HG03439 (cell line): ENCODE data around the gene PIK3R2.

ENCODE experiments used
- ATAC-seq: cut with Tn5 transposase; IDR thresholded peaks from one replicate; pipeline ENCODE4 v1.9.1; 2021; ENCODE audit warnings: mild to moderate bottlenecking, moderate library complexity; ENCODE audit not compliant: unreplicated experiment

Gene PIK3R2

DNA sequence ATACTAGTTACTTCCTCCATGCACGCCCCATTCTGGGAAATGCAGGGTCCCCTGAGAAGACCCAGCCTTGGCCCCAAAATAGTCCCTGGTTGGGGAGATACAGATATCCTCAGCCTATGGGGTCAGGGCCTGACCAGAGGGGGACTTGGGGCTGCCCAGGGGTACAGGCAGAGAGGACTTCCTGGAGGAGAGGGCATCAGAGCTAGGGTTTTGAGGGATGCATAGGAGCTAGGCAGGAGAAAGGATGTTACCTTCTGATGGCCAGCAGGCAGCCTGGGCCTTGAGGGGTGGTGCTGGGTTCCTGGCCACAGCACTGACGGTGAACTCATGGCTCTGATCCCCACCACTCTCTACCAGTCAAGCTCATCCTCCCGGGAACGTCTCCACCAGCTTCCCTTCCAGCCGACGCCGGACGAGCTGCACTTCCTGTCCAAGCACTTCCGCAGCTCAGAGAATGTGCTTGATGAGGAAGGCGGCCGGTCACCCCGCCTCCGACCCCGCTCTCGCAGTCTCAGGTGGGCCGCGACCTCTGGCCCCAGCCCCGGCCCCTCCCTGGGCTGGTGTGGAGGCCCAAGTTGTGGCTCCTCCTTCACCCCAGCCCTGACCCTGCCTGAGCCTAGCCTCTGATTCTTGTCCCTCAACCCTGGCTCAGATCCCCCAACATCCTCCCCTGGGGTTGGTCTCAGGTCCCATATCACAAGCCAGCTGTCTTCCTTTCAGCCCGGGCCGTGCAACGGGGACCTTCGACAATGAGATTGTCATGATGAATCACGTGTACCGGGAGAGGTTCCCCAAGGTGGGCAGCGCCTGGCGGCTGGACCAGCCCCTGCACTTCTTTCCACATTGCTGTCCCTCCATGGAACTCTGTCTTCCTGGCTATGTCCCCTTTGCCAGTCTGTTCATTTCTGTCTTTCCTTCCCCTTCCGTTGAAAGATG, 29.8 kb upstream of the PIK3R2 start:
- no peak for ATAC-seq

DNA sequence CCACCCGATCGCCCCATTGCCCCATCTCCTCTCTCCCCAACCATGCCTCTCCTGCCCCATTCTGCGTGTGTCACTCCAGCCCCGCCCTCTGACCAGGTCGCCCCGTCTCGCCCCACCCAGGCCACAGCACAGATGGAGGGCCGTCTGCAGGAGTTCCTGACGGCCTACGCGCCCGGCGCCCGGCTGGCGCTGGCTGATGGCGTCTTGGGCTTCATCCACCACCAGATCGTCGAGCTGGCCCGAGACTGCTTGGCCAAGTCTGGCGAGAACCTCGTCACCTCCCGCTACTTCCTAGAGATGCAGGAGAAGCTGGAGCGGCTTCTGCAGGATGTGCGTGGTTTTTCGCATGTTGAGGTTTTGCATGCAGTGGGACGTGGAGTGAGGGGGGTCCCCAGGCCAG, 29.1 kb upstream of the PIK3R2 start:
- no peak for ATAC-seq

DNA sequence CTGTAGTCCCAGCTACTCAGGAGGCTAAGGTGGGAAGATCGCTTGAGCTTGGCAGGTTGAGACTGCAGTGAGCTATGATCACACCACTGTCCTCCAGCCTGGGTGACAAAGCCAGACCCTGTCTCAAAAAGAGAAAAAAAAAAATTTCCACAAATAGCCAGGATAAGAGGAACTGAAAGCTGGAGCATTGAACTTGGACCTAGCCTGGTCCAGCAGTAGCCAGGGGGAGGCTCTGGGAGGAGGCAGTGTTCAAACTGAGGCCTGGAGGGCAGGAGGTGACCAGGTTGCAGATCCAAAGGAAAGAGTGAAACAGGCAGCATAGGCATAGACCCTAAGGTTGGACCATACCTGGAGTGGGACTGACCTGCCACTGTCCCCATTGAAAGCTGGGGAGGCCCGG, 26.9 kb upstream of the PIK3R2 start:
- no peak for ATAC-seq

- no peak for ATAC-seq
Measured at GRCh38 chr19:18128044-18128443, 24.9 kb upstream of the PIK3R2 start.

- ATAC-seq = no peak
Measured at GRCh38 chr19:18128805-18129204, 24.2 kb upstream of the PIK3R2 start.

GRCh38 chr19:18130523-18131242, 22.3 kb upstream of the PIK3R2 start:
- ATAC-seq = no peak

DNA sequence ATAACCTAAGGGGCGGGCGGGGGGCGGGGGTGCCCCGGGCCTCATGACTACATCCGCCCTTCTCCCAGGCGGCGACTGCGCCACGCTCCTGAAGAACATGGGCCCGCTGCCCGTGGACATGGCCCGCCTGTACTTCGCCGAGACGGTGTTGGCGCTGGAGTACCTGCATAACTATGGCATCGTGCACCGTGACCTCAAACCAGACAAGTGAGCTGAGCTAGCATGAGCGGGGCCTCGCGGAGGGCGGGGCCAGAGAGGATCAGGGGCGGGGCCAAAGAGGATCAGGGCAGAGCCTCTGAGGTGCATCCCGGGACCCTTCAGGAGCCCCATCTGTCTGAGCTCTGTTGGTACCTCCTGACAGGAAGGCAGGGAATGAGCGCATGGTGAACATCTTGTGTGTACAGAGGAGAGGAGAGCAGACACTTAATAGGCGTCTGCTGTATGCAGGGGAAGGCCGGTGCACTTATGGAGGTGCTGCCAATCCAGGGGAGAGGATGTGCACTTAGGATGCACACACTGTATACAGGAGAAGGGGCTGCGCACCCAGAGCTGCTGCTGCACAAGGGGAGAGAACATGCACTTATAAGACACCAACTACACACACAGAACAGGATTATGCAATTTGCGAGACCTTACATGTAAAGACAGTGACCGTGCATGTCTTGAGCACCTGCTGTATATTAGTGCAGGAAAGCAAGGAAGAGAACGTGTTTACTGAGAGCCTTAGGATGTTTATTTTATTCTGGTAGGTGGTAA, 20.9 kb upstream of the PIK3R2 start:
- no peak for ATAC-seq

- ATAC-seq = no peak
Measured at GRCh38 chr19:18135712-18136584, 17.0 kb upstream of the PIK3R2 start.

DNA sequence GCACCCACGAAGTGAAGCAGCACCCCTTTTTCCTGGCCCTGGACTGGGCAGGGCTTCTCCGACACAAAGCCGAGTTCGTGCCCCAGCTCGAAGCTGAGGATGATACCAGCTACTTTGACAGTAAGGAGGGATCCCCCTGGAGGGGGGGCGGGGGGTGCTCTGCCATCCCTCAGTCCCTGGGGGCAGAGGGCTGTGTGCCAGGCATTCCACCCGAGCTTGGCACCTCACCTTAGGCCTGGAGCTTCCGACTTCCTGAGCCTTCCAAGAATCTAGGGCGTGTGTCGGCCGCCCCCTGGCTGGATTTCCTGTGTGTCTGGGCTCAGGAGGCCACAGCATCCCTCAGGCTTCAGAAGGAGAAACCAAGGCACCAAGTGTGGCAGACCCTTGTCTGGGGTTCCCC, 15.7 kb upstream of the PIK3R2 start:
- no peak for ATAC-seq

DNA sequence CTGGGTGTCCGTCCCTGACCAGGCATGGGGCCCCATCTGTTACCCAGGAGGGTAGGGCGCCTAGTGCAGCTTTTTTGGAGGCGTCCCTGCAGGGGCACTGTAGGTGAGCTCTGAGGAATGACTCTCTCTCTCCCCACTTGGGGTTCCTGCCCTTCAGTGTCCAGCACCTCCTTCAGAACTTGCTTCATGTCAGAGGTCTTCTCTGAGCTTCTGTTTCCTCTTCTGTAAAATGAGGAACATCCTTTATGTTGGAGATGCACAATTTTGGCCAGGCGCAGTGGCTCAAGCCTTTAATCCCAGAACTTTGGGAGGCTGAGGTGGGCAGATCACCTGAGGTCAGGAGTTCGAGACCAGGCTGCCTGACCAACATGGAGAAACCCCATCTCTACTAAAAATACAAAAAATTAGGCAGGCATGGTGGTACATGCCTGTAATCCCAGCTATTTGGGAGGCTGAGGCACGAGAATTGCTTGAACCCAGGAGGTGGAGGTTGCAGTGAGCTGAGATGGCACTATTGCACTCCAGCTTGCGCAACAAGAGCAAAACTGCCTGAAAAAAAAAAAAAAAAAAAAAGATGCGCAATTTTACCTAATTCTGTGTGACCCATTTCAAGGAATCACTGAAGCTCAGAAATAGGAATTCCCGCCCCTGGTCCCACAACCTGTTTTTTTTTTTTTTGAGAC, 15.2 kb upstream of the PIK3R2 start:
- ATAC-seq = no peak

- ATAC-seq = no peak
Measured at GRCh38 chr19:18140473-18140872, 12.5 kb upstream of the PIK3R2 start.

DNA sequence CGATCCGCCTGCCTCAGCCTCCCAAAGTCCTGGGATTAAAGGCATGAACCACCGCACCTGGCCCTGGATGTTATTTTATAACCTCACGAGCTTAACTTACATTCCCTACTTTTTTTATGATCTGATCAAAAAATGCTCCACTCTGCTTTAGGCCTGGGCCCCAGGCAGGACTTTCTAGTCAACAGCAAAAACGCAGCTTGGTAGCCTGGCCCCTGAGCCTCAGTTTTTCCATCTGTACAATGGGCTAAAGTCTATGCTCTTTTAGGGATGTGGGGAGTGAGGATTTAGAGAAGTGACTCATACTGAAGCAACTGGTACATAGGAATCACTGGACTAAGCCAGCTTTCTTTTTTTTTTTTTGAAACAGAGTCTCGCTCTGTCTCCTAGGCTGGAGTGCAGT, 11.9 kb upstream of the PIK3R2 start:
- ATAC-seq = no peak

GRCh38 chr19:18143902-18144301, 9.1 kb upstream of the PIK3R2 start:
- ATAC-seq = no peak

GRCh38 chr19:18144361-18144760, 8.6 kb upstream of the PIK3R2 start:
- ATAC-seq = no peak

DNA sequence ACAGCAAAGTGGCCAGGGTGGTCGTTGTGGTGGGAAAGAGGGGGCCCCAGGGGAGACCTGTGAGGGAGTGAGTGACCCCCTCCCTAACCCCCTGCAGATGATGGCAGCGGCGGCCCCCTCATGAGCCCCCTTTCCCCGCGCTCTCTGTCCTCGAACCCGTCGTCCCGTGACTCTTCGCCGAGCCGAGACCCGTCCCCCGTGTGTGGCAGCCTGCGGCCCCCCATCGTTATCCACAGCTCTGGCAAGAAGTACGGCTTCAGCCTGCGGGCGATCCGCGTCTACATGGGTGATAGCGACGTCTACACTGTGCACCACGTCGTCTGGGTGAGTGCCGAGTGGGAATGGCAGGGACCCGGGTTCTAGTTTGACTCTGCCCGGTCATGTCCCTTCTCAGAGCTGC, 8.1 kb upstream of the PIK3R2 start:
- no peak for ATAC-seq

- ATAC-seq = no peak
Measured at GRCh38 chr19:18145391-18145999, 7.5 kb upstream of the PIK3R2 start.

DNA sequence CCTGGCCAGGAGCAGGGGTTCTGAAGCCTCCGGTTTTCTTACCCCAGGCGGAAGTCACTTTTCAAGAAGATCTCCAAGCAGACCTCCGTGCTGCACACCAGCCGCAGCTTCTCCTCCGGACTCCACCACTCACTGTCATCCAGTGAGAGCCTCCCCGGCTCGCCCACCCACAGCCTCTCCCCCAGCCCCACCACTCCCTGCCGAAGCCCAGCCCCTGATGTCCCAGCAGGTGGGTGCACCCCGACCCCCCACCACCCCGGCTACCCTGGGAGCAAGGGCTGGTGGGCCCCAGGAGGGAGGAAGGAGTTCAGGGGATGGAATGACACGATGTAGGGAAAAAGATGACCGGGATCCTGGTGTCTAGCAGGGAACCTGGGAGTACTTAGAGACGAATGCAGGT, 5.6 kb upstream of the PIK3R2 start:
- ATAC-seq = no peak

DNA sequence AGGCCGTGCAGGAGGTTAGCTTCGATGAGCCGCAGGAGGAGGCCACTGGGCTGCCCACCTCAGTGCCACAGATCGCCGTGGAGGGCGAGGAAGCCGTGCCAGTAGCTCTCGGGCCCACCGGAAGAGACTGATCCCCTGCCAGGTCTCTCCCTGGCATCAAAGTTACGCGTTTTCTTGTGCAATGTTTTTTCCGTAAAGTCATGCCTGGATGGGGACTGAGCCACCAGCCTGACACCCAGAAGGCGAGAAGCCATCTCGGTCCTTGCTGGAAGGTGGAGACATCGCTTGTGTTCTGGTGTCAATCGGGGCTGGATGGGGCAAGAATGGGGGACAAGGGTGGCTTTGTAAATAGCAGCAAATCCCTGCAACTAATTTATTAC, 3.4 kb upstream of the PIK3R2 start:
- no peak for ATAC-seq

- no peak for ATAC-seq
Measured at GRCh38 chr19:18150776-18151624, 2.0 kb upstream of the PIK3R2 start.
